Right cardiac atrium (tissue), 5 donors: Measurements from ENCODE around the gene C1QTNF12. TPM values are rescaled to one million over a fixed set of nuclear protein-coding genes. Genes with fewer than 3 reads are reported as not detected.
A peak's percentile ranks its signal among the peaks of the same experiment; 100 is the strongest.
"Not testable (repeated sequence)": the region's sequence is repeated elsewhere in the genome, so short reads cannot be mapped to it uniquely, and the experiment has no call there.

Source experiments
- ATAC-seq, 2 donors: fragments of 200-7000 bp; cut with Tn5 transposase; one replicate each; pipeline versions ENCODE4 v1.8.0 to v1.9.1; 2020; ENCODE audit warnings: moderate library complexity in 2 of 2, mild to moderate bottlenecking in 1 of 2
- DNase-seq, 3 donors: peaks; one replicate each; pipeline ENCODE4 v3.0.0-alpha.2; 2020
- H3K27ac ChIP-seq: one replicate; pipeline ENCODE4 v1.5.1; 2013; ENCODE audit warnings: mild to moderate bottlenecking, low read length, control low read depth, moderate library complexity
- H3K27me3 ChIP-seq: one replicate; pipeline ENCODE4 v1.6.1; 2013; ENCODE audit not compliant: control insufficient read depth, insufficient read depth
- H3K4me1 ChIP-seq: one replicate; pipeline ENCODE4 v1.6.1; 2013; ENCODE audit warnings: low read length; ENCODE audit not compliant: control insufficient read depth, insufficient read depth
- H3K4me3 ChIP-seq: one replicate; pipeline ENCODE4 v1.5.1; 2013; ENCODE audit warnings: low read length, control low read depth
- H3K9me3 ChIP-seq: one replicate; pipeline ENCODE4 v1.6.1; 2013; ENCODE audit warnings: low read length; ENCODE audit not compliant: control insufficient read depth
- WGBS: extraction: QIAGEN DNeasy Blood & Tissue Kit; methylation state at CpG from one replicate; pipeline ENCODE4 v1.1.7; 2013; 5-methylcytosine and 5-hydroxymethylcytosine counted together
- intact Hi-C, 4 donors: fragments of 100-400 bp; cut with DNase I; formaldehyde crosslinking; loops; one replicate each; pipeline versions ENCODE4 v1.11.0 to v1.14.0; 2022 to 2023
- polyA plus RNA-seq: library from polyadenylated mRNA; stranded (reverse); fragments of 200-250 nt; gene quantifications from one replicate; pipeline ENCODE4 v1.2.3, GENCODE V29; 2013
- total RNA-seq, 4 donors: library from RNA; stranded (reverse); fragmentation: NEBNext Ultra II Directional; extraction: Animal tissue kit (Norgen Biotek cat#: 25700); gene quantifications; one replicate each; pipeline ENCODE4 v1.2.1, GENCODE V29; 2021
- donor health status: healthy with polysubstance abuse.
- donor health status: DM: no; HTN: yes; CAD: no.
- donor health status: DM: no; HTN: no; CAD: no.
- donor health status: DM: no; HTN: yes; CAD: no; lungs with severe emphysema.
- donor health status: DM: yes; HTN: yes; CAD: no.

The C1QTNF12 gene
- total and polyA plus RNA-seq, 5 donors = 0.36 to 2.4 (median 1.0) TPM; not detected in 1

DNA sequence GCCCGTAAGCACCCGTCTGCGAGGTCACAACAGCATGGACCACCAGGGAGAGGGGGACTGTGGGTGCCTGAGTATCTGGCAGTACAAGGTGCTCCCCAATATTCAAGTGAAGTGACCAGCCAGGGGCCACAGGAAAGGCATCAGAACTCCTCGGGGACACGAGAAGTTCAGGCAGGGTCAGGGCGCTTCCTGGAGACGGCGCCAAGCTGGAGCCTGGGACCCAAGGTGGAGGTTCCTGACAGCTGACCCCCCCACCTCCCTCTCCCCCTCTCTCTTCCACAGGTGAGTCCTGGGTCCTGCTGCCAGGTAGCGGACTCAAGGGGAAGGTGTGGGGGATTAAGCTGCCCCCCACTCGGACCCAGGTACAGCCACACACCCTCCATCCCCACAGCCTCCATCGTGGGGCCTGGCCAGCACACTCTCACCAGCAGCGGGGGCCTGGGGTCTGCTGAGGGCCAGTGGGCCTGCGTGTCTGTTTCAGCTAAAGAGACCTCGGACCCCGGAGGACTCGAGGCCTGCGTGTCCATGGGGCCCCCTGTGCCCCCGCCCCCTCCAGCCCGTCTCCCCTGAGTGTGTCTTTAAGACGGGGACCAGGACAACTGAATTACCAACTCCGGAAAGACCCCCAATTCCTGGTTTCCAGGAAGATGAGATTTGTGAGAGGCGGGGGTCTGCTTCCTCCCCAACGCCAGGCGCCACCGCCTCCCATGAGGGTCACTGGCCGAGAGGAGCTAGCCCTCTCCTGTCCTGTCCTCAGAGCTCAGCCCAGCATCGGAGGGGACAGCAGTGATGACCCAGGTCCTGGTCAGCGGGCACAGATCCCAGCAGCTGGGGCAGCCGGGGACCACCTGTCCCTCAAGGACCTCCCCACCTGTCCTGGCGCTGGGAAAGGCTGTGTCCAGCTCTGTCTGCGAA lies 46.3 kb downstream of the C1QTNF12 start:
- peak overlapping the region; percentile 54 for H3K4me3 ChIP-seq
- DNase-seq (peak; percentile 13 to 41 (median 20)), ATAC-seq (no peak)
- 72% methylated on average over 31 of the region's 31 CpGs for WGBS
- H3K4me1 ChIP-seq = no peaks in the 10 kb centered on the region
- H3K27ac ChIP-seq = no peak overlapping the region
- no peaks in the 10 kb centered on the region for H3K27me3 ChIP-seq
- intact Hi-C loops = no loop called here
- H3K9me3 ChIP-seq = no peaks in the 10 kb centered on the region

DNA sequence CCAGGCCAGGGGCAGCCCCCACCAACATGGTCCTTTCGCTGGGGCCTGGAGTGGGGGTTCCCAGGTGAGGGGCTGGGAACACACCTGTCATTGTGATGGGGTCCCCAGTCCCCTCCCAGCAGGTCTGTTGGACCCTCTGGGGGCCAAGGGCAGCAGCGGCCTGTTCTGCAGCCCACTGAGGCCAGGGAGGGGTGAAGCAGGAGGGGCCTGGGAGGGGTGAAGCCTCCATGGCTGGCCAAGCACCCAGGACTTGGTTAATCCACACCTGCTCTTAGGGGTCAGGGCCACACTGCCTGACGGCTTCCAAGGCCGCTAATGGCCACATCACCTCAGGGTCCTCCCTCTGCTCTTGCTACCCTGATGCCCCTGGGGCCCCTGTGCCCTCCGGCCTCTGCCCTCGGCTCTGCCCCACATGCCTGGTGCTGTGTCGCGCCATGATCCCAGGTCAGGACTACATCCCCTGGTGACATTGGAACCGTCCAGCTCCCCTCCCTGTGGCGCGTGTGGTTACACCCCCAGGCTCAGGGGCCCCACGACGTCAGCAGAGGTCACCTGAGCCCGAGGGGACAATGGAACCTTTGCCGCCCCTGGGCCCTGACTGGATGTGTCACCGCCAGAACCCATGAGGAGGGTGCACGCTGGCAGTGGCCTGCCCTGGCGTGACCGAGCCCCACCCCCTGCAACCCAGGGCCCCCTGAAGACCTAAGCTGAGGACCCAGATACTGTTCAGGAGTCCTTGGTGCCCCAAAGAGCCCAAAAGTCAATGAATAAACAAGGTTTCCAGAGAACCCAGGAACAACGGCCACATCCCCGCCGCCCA lies 47.2 kb downstream of the C1QTNF12 start:
- H3K27me3 ChIP-seq = no peaks in the 10 kb centered on the region
- H3K27ac ChIP-seq = no peak overlapping the region
- no peak overlapping the region for H3K4me3 ChIP-seq
- no peaks in the 10 kb centered on the region for H3K9me3 ChIP-seq
- WGBS = 86% methylated on average over 22 of the region's 22 CpGs
- H3K4me1 ChIP-seq = no peaks in the 10 kb centered on the region
- peak in 1 of 2 donors; percentile 5 for ATAC-seq
- intact Hi-C loops = no loop called here
- DNase-seq = peak in 2 of 3 donors; percentile 30 to 46

DNA sequence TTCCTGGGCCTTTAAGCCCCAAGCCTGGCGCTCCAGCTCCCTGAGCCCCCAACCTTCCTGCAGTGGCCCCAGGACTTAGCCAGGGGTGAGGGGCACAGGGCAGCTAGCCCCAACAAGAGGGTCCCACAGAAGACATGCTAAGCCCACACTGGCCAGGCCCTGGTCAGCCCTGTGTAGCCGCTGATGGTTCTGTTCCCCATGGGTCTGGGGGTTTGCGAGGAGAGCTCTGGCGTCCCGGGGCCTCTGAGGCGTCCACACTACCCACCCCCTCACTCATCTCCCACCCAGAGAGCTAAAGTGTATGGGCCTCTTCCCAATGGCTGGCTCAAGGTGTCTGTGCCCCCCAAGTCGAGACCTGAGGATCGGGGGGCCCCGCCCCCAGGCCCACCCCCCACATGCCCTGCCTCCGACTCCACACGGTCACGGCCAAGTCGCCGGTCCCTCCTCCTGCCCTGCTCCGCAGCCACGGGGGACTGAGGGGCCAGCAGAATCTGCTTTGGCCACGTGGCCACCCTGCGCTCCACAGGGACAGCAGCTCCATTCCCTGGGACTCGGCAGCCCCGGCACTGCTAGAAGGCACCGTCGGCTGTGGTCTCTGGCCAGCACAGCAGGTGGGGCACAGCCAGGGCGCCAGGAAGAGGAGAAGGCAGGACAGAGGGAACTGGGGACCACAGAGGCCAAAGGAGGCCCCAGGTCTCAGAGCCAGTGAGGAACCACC lies 47.9 kb downstream of the C1QTNF12 start:
- no peaks in the 10 kb centered on the region for H3K4me1 ChIP-seq

DNA sequence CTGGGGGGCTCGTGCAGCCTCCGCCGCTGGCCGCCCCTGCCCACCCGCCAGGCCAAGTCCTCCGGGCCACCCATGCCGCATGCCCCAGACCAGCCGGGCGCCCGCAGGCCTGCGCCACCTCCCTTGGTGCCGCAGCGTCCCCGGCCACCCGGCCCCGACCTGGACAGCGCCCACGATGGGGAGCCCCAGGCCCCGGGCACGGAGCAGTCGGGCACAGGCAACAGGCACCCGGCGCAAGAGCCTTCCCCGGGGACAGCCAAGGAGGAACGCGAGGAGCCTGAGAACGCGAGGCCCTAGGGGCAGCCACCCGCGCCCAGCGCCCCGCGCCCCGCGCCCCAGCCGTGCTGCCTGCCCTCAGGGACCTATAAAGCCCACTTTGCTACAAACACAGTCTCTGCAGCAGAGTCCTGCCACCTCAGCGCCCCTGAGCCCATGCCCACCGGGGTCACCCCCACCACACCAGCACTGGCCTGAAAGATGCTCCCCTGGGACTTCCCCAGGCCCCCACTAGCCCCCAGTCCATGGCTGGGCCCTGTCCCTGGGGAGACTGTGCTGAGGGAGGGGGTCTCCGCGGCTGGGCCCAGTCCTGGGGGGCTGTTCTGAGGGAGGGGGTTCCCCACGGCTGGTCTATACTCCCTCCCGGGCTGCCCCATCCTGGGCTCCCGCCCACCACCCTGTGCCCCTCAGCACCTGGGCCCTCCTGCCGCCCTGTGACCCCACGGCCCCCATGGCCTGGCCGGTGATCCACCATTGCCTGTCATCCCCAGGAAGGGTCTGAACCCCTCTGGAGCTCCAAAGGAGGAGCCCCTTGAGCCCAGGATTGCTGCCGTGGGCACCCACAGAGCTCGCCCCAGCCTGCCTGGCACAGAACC lies 48.7 kb downstream of the C1QTNF12 start:
- no peaks in the 10 kb centered on the region for H3K4me1 ChIP-seq
- no peaks in the 10 kb centered on the region for H3K9me3 ChIP-seq
- ATAC-seq = peak in 1 of 2 donors; percentile 15
- no peaks in the 10 kb centered on the region for H3K27me3 ChIP-seq
- no peak overlapping the region for H3K27ac ChIP-seq
- 93% methylated on average over 48 of the region's 48 CpGs for WGBS
- peak in 2 of 3 donors; percentile 32 to 59 for DNase-seq
- no peak overlapping the region for H3K4me3 ChIP-seq
- intact Hi-C loops = no loop called here

More for the DNA sequence above, 47.9 kb downstream of the C1QTNF12 start:
- intact Hi-C loops = no loop called here
- Histone ChIP-seq H3K27ac (no peak overlapping the region), H3K9me3 (no peaks in the 10 kb centered on the region), H3K4me3 (no peak overlapping the region), H3K27me3 (no peaks in the 10 kb centered on the region)
- 67% methylated on average over 23 of the region's 23 CpGs for WGBS
- DNase-seq = peak in 2 of 3 donors; percentile 37 to 51
- no peak for ATAC-seq

DNA sequence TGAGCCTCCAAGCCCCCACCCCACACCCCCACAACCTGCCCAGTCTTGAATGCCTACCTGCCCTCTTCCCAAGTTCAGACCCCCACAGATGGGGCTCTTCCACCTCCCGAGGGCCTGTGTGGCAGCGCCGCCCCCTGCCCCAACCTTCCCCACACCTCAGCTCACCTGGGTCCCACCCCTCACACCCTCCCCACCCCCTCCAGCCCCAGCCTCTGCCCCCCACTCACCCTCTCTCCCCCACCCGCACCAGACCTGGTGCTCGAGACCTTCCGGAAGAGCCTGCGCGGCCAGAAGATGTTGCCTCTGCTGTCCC lies 49.4 kb downstream of the C1QTNF12 start:
- Histone ChIP-seq H3K4me3 (no peak overlapping the region), H3K4me1 (no peaks in the 10 kb centered on the region), H3K27me3 (no peaks in the 10 kb centered on the region), H3K9me3 (no peaks in the 10 kb centered on the region), H3K27ac (no peak overlapping the region)
- ATAC-seq = no peak
- peak in 1 of 3 donors; percentile 23 for DNase-seq
- WGBS = 89% methylated on average over 8 of the region's 8 CpGs
- intact Hi-C loops = no loop called here

DNA sequence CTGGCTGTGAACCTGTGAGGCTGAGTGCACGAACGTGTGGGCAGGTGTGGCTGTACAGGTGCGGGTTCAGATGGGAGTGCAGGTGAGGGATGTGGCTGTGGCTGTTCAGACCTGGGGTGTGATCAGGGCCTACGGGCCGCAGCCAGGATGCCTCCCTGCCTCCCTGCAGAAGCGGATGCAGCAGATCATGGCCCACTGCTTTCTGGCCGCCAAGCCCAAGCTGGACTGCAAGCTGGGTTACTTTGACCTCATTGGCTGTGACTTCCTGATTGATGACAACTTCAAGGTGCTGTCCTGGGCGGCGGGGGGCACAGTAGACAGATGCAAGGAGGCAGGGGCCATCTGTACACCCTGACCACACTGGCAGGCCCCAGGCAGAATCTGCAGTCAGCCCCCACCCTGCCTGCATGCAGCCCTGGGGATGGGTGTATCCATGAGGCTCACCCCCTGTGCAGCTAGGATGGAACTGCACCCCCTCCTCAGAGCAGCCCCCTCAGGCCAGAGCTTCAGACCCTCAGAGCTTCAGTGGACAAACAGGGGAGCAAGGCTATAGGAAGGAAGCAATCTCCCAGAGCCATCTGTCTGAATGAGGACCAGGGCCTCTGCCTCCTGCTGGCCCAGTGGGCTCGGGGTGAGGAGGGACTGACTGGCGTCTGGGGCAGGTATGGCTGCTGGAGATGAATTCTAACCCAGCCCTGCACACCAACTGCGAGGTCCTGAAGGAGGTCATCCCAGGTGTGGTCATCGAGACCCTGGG lies 49.9 kb downstream of the C1QTNF12 start:
- Histone ChIP-seq H3K4me1 (no peaks in the 10 kb centered on the region), H3K27me3 (no peaks in the 10 kb centered on the region), H3K27ac (no peak overlapping the region), H3K4me3 (no peak overlapping the region), H3K9me3 (no peaks in the 10 kb centered on the region)
- ATAC-seq (no peak), DNase-seq (peak in 2 of 3 donors; percentile 32 to 37)
- intact Hi-C loops = no loop called here
- 78% methylated on average over 13 of the region's 13 CpGs for WGBS

DNA sequence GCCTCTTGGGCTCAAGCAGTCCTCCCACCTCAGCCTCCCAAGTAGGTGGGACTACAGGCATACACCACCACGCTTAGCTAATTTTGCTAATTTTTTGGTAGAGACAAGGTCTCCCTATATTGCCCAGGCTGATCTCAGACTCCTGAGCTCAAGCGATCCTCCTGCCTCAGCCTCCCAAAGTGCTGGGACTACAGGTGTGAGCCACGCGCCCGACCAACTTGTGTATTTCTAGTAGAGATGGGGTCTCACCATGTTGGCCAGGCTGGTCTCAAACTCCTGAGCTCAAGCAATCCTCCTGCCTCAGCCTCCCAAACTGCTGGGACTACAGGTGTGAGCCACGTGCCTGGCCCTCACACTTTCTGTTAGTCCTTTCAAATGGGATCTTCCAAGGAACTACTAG lies 50.8 kb downstream of the C1QTNF12 start:
- 81% methylated on average over 6 of the region's 6 CpGs for WGBS
- H3K4me3 ChIP-seq, H3K9me3 ChIP-seq, intact Hi-C loops, H3K4me1 ChIP-seq, H3K27ac ChIP-seq, ATAC-seq, H3K27me3 ChIP-seq, DNase-seq: not testable (repeated sequence)

DNA sequence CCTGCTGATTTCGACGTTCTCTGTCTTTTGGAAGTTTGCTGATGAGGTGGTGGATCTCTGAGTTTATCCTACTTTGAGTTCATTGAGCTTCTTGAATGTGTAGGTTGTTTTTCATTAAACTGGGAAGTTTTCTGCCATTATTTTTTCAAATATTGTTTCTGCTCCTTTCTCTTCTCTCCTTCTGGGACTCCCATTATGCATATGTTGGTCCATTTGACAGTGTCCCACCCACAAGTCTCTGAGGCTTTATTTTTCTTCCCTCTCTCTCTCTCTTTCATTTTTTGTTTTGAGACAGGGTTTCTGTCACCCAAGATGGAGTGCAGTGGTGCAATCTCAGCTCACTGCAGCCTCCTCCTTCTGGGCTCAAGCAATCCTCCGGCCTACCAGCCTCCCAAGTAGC lies 51.8 kb downstream of the C1QTNF12 start:
- no peak for ATAC-seq
- Histone ChIP-seq H3K27me3 (no peaks in the 10 kb centered on the region), H3K4me1 (no peaks in the 10 kb centered on the region), H3K27ac (no peak overlapping the region), H3K4me3 (no peak overlapping the region), H3K9me3 (no peaks in the 10 kb centered on the region)
- intact Hi-C loops = no loop called here
- 91% methylated on average over 3 of the region's 3 CpGs for WGBS
- no peak for DNase-seq
